ENCODE data around the gene NBAS. TPM values are rescaled to one million over a fixed set of nuclear protein-coding genes. Genes with fewer than 3 reads are reported as not detected.

The NBAS gene
- total and polyA plus RNA-seq, 2 experiments from 2014 or later, result 21.2 to 51.8 TPM

- 55 to 57% methylated on average over 2 of the region's 2 CpGs for WGBS, 2 experiments (ENCODE audit: low coverage in 1 of 2, low lambda C conversion rate in 2 of 2, missing lambda C conversion rate in 2 of 2)
- peak; percentile 35 for DNase-seq
- no peak overlapping the region for H3K4me3 ChIP-seq
Observed at GRCh38 chr2:15365411-15365810, 195.7 kb downstream of the NBAS start.

GRCh38 chr2:15364561-15364960 lies 196.6 kb downstream of the NBAS start:
- Histone ChIP-seq H3K4me2 (ENCODE audit: unreplicated experiment) (peak overlapping the region; percentile 23), H3K36me3 (ENCODE audit: low read depth) (0 out of 2 replicates have a peak, but pooled peaks cover 5% of the 10 kb centered on the region), H2AFZ (no peak overlapping the region), H3K4me1 (ENCODE audit: insufficient read depth) (peaks cover 44% of the 10 kb centered on the region), H3K79me2 (ENCODE audit: insufficient read depth) (no peaks in the 10 kb centered on the region), H3K9ac (no peak overlapping the region), H3K27ac (peak overlapping the region; percentile 37; the same call in 1 of the 2 replicates), H3K9me2 (ENCODE audit: insufficient read depth) (no peaks in the 10 kb centered on the region), H3F3A (ENCODE audit: insufficient read depth) (peaks cover 27% of the 10 kb centered on the region), H3K9me3 (ENCODE audit: low read depth) (no peaks in the 10 kb centered on the region), H3K27me3 (replicated peaks; ENCODE audit: insufficient read depth) (no peaks in the 10 kb centered on the region), H3K4me3 (no peak overlapping the region), H4K20me1 (ENCODE audit: insufficient read depth) (no peaks in the 10 kb centered on the region)
- in situ Hi-C loops (cut with MboI), result no loop called here
- no peak for TF ChIP-seq EZH2phosphoT487 (IDR thresholded peaks at IDR 0.05; ENCODE audit: insufficient read depth, low read depth)
- no peak for TF ChIP-seq EZH2 (IDR thresholded peaks at IDR 0.05; ENCODE audit: insufficient read depth, poor library complexity, severe bottlenecking)
- DNase-seq, result peak; percentile 50
- 98 to 100% methylated on average over 2 of the region's 2 CpGs for WGBS, 2 experiments (ENCODE audit: low coverage in 1 of 2, low lambda C conversion rate in 2 of 2, missing lambda C conversion rate in 2 of 2)

More at GRCh38 chr2:15365411-15365810, 195.7 kb downstream of the NBAS start:
- H3F3A ChIP-seq (ENCODE audit: insufficient read depth), result peaks cover 20% of the 10 kb centered on the region
- H3K27ac ChIP-seq, result peak overlapping the region; percentile 37; the same call in 1 of the 2 replicates
- H3K4me2 ChIP-seq (ENCODE audit: unreplicated experiment), result no peak overlapping the region
- H3K79me2 ChIP-seq (ENCODE audit: insufficient read depth), result no peaks in the 10 kb centered on the region
- H3K9me2 ChIP-seq (ENCODE audit: insufficient read depth), result no peaks in the 10 kb centered on the region
- H2AFZ ChIP-seq, result no peak overlapping the region
- in situ Hi-C loops (cut with MboI), result no loop called here
- H3K9ac ChIP-seq, result no peak overlapping the region
- peaks cover 36% of the 10 kb centered on the region for H3K4me1 ChIP-seq (ENCODE audit: insufficient read depth)
- H4K20me1 ChIP-seq (ENCODE audit: insufficient read depth), result no peaks in the 10 kb centered on the region
- H3K36me3 ChIP-seq (ENCODE audit: low read depth), result 0 out of 2 replicates have a peak, but pooled peaks cover 6% of the 10 kb centered on the region
- TF ChIP-seq EZH2 (IDR thresholded peaks at IDR 0.05; ENCODE audit: insufficient read depth, poor library complexity, severe bottlenecking) (no peak), EZH2phosphoT487 (IDR thresholded peaks at IDR 0.05; ENCODE audit: insufficient read depth, low read depth) (no peak)
- no peaks in the 10 kb centered on the region for H3K27me3 ChIP-seq (replicated peaks; ENCODE audit: insufficient read depth)
- no peaks in the 10 kb centered on the region for H3K9me3 ChIP-seq (ENCODE audit: low read depth)

GRCh38 chr2:15363734-15364133 lies 197.4 kb downstream of the NBAS start:
- DNase-seq, result no peak
- in situ Hi-C loops (cut with MboI), result no loop called here
- no peaks in the 10 kb centered on the region for H3K36me3 ChIP-seq (ENCODE audit: low read depth)
- no peaks in the 10 kb centered on the region for H4K20me1 ChIP-seq (ENCODE audit: insufficient read depth)
- peaks cover 32% of the 10 kb centered on the region for H3F3A ChIP-seq (ENCODE audit: insufficient read depth)
- H3K9me2 ChIP-seq (ENCODE audit: insufficient read depth), result no peaks in the 10 kb centered on the region
- H3K27me3 ChIP-seq (replicated peaks; ENCODE audit: insufficient read depth), result no peaks in the 10 kb centered on the region
- TF ChIP-seq EZH2phosphoT487 (IDR thresholded peaks at IDR 0.05; ENCODE audit: insufficient read depth, low read depth), result no peak
- no peak for TF ChIP-seq EZH2 (IDR thresholded peaks at IDR 0.05; ENCODE audit: insufficient read depth, poor library complexity, severe bottlenecking)
- no peaks in the 10 kb centered on the region for H3K9me3 ChIP-seq (ENCODE audit: low read depth)
- peak overlapping the region; percentile 53 for H3K4me2 ChIP-seq (ENCODE audit: unreplicated experiment)
- no peak overlapping the region for H2AFZ ChIP-seq
- H3K27ac ChIP-seq, result no peak overlapping the region
- 78 to 90% methylated on average over 3 of the region's 3 CpGs for WGBS, 2 experiments (ENCODE audit: low coverage in 1 of 2, low lambda C conversion rate in 2 of 2, missing lambda C conversion rate in 2 of 2)
- peaks cover 50% of the 10 kb centered on the region for H3K4me1 ChIP-seq (ENCODE audit: insufficient read depth)
- H3K79me2 ChIP-seq (ENCODE audit: insufficient read depth), result no peaks in the 10 kb centered on the region
- H3K9ac ChIP-seq, result no peak overlapping the region
- no peak overlapping the region for H3K4me3 ChIP-seq

DNA sequence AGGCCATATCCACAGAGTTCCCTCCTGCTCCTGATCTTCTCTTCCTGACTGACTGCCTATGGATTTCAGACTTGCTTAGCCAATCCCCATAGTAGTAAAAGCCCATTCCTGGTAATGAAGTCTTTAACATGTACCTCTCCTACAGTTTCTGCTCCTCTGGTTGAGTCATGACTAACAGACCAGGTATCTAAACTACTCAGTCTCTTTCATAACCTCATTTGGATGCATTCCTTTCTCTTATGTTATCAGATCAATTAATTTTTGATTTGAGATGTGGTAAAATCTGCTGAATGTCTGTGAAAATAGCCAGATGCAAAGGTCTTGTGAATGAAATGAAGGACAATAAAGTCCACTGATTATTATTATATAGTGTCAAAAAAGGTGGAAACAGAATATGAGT lies 198.0 kb downstream of the NBAS start:
- H3K79me2 ChIP-seq (ENCODE audit: insufficient read depth), result 0 out of 2 replicates have a peak, but pooled peaks cover under 1% of the 10 kb centered on the region
- peaks cover 36% of the 10 kb centered on the region for H3F3A ChIP-seq (ENCODE audit: insufficient read depth)
- H3K9me3 ChIP-seq (ENCODE audit: low read depth), result no peaks in the 10 kb centered on the region
- no peak overlapping the region for H3K9ac ChIP-seq
- H3K9me2 ChIP-seq (ENCODE audit: insufficient read depth), result no peaks in the 10 kb centered on the region
- no peaks in the 10 kb centered on the region for H3K36me3 ChIP-seq (ENCODE audit: low read depth)
- H3K4me2 ChIP-seq (ENCODE audit: unreplicated experiment), result peak overlapping the region; percentile 53
- peaks cover 53% of the 10 kb centered on the region for H3K4me1 ChIP-seq (ENCODE audit: insufficient read depth)
- no peak overlapping the region for H3K4me3 ChIP-seq
- in situ Hi-C loops (cut with MboI), result no loop called here
- no peaks in the 10 kb centered on the region for H3K27me3 ChIP-seq (replicated peaks; ENCODE audit: insufficient read depth)
- TF ChIP-seq EZH2phosphoT487 (IDR thresholded peaks at IDR 0.05; ENCODE audit: insufficient read depth, low read depth) (no peak), EZH2 (IDR thresholded peaks at IDR 0.05; ENCODE audit: insufficient read depth, poor library complexity, severe bottlenecking) (no peak)
- DNase-seq, result peak; percentile 57
- H4K20me1 ChIP-seq (ENCODE audit: insufficient read depth), result no peaks in the 10 kb centered on the region
- H3K27ac ChIP-seq, result 0 out of 2 replicates have a peak overlapping the region, but pooled peaks have one; percentile 3
- H2AFZ ChIP-seq, result no peak overlapping the region

Measured in GM23248 (cell line).